GM18519 (cell line): Measurements from ENCODE around the gene C8B.

Experiments used
- ATAC-seq: cut with Tn5 transposase; IDR thresholded peaks from one replicate; pipeline ENCODE4 v1.9.1; 2021; ENCODE audit warnings: mild to moderate bottlenecking, moderate library complexity; ENCODE audit not compliant: unreplicated experiment, low FRiP score

Gene C8B

GRCh38 chr1:56934430-56935060, 31.3 kb downstream of the C8B start:
- no peak for ATAC-seq

GRCh38 chr1:56933606-56934005, 32.2 kb downstream of the C8B start:
- no peak for ATAC-seq

GRCh38 chr1:56933161-56933560, 32.7 kb downstream of the C8B start:
- ATAC-seq: no peak

- ATAC-seq: no peak
Observed at GRCh38 chr1:56931686-56932085, 34.1 kb downstream of the C8B start.

GRCh38 chr1:56931211-56931610, 34.6 kb downstream of the C8B start:
- ATAC-seq: no peak

GRCh38 chr1:56929492-56929891, 36.3 kb downstream of the C8B start:
- ATAC-seq: no peak

- ATAC-seq: no peak
Observed at GRCh38 chr1:56927986-56928385, 37.8 kb downstream of the C8B start.

GRCh38 chr1:56927171-56927570, 38.6 kb downstream of the C8B start:
- no peak for ATAC-seq

GRCh38 chr1:56925193-56925592, 40.6 kb downstream of the C8B start:
- ATAC-seq: no peak

- ATAC-seq: no peak
Observed at GRCh38 chr1:56924116-56924515, 41.7 kb downstream of the C8B start.

GRCh38 chr1:56923201-56923600, 42.6 kb downstream of the C8B start:
- ATAC-seq: no peak

GRCh38 chr1:56922507-56922906, 43.3 kb downstream of the C8B start:
- no peak for ATAC-seq

GRCh38 chr1:56922070-56922469, 43.7 kb downstream of the C8B start:
- peak; percentile 46 for ATAC-seq

- no peak for ATAC-seq
Observed at GRCh38 chr1:56921479-56921878, 44.3 kb downstream of the C8B start.

GRCh38 chr1:56920591-56921001, 45.2 kb downstream of the C8B start:
- no peak for ATAC-seq

- no peak for ATAC-seq
Observed at GRCh38 chr1:56917356-56917755, 48.5 kb downstream of the C8B start.

GRCh38 chr1:56916630-56917029, 49.2 kb downstream of the C8B start:
- ATAC-seq: no peak

- ATAC-seq: no peak
Observed at GRCh38 chr1:56915960-56916359, 49.9 kb downstream of the C8B start.

GRCh38 chr1:56912325-56912724, 53.5 kb downstream of the C8B start:
- no peak for ATAC-seq

GRCh38 chr1:56911098-56911938, 54.5 kb downstream of the C8B start:
- ATAC-seq: no peak

GRCh38 chr1:56910441-56910985, 55.3 kb downstream of the C8B start:
- no peak for ATAC-seq
